GM12872 (cell line): ENCODE results near the gene BUD23.

Experiments used
- CTCF ChIP-seq: IDR thresholded peaks from 3 replicates; pipeline ENCODE4 v1.5.1; 2011; ENCODE audit warnings: low read depth, mild to moderate bottlenecking, low read length, moderate library complexity; ENCODE audit not compliant: insufficient read depth

BUD23 gene

GRCh38 chr7:73712773-73713172 lies 29.4 kb downstream of the BUD23 start:
- no peak for TF ChIP-seq CTCF

GRCh38 chr7:73715648-73716317 lies 32.4 kb downstream of the BUD23 start:
- no peak for TF ChIP-seq CTCF

GRCh38 chr7:73716318-73716890 lies 33.0 kb downstream of the BUD23 start:
- TF ChIP-seq CTCF = no peak

- TF ChIP-seq CTCF = no peak
These were observed 33.8 kb downstream of the BUD23 start for GRCh38 chr7:73717025-73717807.

- no peak for TF ChIP-seq CTCF
These were observed 34.6 kb downstream of the BUD23 start for GRCh38 chr7:73717991-73718405.

- no peak for TF ChIP-seq CTCF
These were observed 35.1 kb downstream of the BUD23 start for GRCh38 chr7:73718438-73718881.
